A673 (cell line): Measurements from ENCODE around the gene HAGH.

Source experiments
- CTCF ChIP-seq: fragments of 300-800, 200-600 bp; sonication (generic); conservative IDR thresholded peaks from 2 replicates; pipeline ENCODE4 v1.5.1; 2017; ENCODE audit warnings: low read depth, mild to moderate bottlenecking, antibody characterized with exemption, low read length, moderate library complexity, mixed read lengths
- EZH2 ChIP-seq: fragments of 200-600 bp; sonication (generic); IDR thresholded peaks from 2 replicates; pipeline ENCODE4 v1.6.1; 2017; ENCODE audit warnings: borderline replicate concordance, low read depth, mild to moderate bottlenecking, mixed read lengths, antibody characterized with exemption, low read length; ENCODE audit not compliant: poor library complexity, severe bottlenecking

- TF ChIP-seq CTCF (no peak), EZH2 (no peak)
Measured at GRCh38 chr16:1761751-1762150, 64.9 kb downstream of the HAGH start.
